Left ventricle myocardium superior (tissue), 1 donor: ENCODE data around the gene NHLH2. TPM values are rescaled to one million over a fixed set of nuclear protein-coding genes. Genes with fewer than 3 reads are reported as not detected.

Experiments
- ATAC-seq: fragments of 200-7000 bp; cut with Tn5 transposase; one replicate; pipeline ENCODE4 v1.9.1; 2020; ENCODE audit warnings: mild to moderate bottlenecking, moderate library complexity
- DNase-seq: peaks from one replicate; pipeline ENCODE4 v3.0.0-alpha.2; 2020
- intact Hi-C: fragments of 100-400 bp; cut with micrococcal nuclease; formaldehyde crosslinking; loops from one replicate; pipeline ENCODE4 v1.11.0; 2022
- total RNA-seq: library from RNA; stranded (reverse); fragmentation: NEBNext Ultra II Directional; extraction: Animal tissue kit (Norgen Biotek cat#: 25700); gene quantifications from one replicate; pipeline ENCODE4 v1.2.1, GENCODE V29; 2021
- donor health status: DM: no; HTN: yes; CAD: no; lungs with severe emphysema.

Gene NHLH2
- total RNA-seq, 1 donor from 2014 or later: not detected

GRCh38 chr1:115810609-115811008 is 30.3 kb downstream of the NHLH2 start:
- intact Hi-C loops: no loop called here
- peak; percentile 71 for ATAC-seq

DNA sequence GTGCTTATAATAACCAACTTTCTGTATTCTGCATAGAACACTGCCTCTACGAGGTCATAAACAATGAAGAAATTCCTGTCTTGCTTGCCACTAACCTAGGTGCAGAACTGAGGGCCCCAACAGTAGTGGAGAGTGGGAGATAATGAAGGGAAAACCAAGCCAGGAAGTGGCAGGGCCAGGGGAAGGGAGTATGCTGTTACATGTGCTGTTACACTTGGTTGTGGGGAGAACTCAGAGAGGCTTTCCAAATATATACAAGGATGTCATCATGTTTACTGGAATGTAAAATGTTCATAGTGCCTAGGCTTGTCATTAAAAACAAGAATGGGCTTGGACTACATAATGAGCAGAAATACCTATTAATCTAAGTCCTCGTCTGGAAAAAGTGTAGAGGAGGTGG is 31.1 kb downstream of the NHLH2 start:
- intact Hi-C loops: loop anchor here (5.0 kb wide), 1 partner anchor 212 kb away; no protein-coding TSS in a partner anchor
- peak; percentile 53 for ATAC-seq
- no peak for DNase-seq

More at GRCh38 chr1:115810609-115811008, 30.3 kb downstream of the NHLH2 start:
- no peak for DNase-seq

DNA sequence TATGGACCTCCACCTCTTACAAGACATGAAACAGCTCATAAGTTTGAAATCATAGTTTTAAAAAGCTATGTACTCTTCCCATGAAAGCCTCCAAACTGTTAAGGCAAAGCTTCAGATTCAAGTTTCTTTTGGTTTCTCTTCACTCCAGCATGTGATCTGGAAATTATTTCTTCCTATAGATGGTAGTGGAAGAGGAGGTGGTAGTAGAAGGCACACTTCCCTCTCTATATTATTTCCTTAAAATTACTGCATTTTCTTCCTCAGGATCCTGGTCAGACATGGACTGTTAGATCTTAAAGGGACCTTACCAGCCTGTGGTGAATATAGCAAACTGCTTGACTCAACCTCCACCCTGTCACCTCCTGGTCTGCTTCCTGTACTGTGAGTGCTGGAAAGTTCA is 31.9 kb downstream of the NHLH2 start:
- intact Hi-C loops: loop anchor here (5.0 kb wide), 1 partner anchor 213 kb away; no protein-coding TSS in a partner anchor
- no peak for DNase-seq
- no peak for ATAC-seq

DNA sequence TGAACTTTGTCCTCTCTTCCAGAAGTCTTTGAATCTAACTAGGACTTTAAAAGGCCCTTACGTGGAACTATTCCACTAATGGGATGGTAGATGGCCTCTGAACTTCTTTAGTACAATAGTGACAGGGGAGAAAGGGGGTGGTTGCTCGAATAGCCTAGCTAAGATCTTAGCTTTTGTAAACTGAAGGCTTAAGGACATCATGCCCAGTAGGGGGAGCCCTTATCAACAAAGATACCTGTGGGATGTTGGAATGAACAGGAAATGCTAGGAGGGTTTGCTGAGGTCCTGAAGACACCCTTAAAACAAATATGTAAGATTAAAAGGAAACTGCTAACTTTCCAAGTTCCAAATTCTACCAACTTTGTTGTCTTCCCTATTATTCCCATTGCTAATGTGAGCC is 33.2 kb downstream of the NHLH2 start:
- ATAC-seq (peak; percentile 73), DNase-seq (no peak)
- intact Hi-C loops: loop anchor here (2.0 to 5.0 kb wide), 2 partner anchors 173 to 215 kb away; no protein-coding TSS in a partner anchor

GRCh38 chr1:115805597-115805996 is 35.3 kb downstream of the NHLH2 start:
- intact Hi-C loops: loop anchor here (5.0 kb wide), 1 partner anchor 217 kb away; no protein-coding TSS in a partner anchor
- ATAC-seq (no peak), DNase-seq (no peak)

- DNase-seq (no peak), ATAC-seq (no peak)
- intact Hi-C loops: no loop called here
Measured at GRCh38 chr1:115802416-115802815, 38.5 kb downstream of the NHLH2 start.

DNA sequence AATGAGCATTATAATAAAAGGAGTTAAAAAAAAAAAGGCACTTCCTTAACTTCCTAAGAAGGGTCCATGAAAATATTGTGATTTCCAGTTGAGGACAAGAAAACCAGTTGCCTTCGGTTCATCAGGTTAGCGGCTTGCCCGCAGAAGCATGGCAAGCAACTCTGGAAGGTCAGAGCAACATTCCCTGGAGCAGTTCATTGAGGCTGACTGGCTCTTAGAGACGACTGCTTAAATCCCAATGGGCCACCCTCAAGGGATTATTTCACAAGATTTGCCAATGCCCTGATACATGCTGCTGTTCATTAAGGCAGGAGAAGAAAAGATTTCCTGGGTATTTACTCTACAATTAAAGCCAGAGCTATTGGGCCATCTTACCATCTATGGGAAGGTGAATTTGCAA is 43.4 kb downstream of the NHLH2 start:
- intact Hi-C loops: no loop called here
- no peak for ATAC-seq
- DNase-seq: no peak

- ATAC-seq: no peak
- DNase-seq: no peak
- intact Hi-C loops: no loop called here
Measured at GRCh38 chr1:115796897-115797296, 44.0 kb downstream of the NHLH2 start.

DNA sequence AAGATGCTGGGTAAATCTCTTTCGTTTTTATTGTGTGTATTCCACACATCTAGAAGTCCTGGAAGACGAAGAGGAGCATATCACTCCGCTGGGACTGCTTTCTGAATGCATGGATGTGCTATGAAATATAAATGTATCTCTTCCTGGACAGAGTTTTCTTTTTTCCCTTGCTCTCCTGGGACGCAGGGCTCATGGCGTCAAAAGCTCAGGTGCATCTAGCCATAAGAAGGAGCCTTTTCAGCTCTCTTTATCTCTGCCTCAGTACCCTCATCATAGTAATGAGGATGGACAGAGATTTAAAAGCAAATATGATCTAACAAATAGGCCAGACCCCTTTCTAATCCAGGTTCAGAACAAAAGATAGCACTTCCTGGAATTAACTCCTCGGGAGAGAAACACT is 44.9 kb downstream of the NHLH2 start:
- DNase-seq (no peak), ATAC-seq (no peak)
- intact Hi-C loops: no loop called here

DNA sequence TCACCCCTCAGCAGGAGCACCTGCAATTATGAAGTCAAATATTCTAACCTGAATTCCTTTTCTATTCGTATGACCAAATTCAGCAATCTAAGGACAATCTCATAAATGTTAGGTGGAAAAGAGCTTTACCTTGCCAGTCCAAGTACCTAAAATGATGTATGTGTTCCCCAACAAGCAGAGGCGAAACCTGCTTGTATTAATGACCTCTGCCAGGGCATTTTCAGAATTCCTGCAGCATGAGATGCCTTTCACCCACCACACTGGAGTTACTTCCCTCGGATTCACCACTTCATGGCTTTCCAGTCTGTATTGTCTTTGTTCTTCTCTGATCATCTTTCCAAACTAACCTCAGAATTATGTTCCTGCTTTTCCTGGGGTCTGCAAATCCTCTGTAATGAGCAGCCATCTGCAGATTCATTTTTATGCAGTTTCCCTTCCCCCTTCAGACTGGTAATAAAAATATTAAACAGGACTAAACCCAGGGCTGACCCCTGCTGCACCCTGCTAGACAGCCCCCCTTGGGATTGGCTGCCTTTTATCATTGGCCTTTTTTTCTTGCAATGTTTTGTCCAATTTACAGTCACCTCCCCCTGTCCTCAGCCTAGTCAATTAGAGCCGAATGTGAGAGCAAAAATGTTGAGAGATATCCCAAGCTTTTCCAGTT is 45.8 kb downstream of the NHLH2 start:
- ATAC-seq: no peak
- intact Hi-C loops: no loop called here
- DNase-seq: no peak

DNA sequence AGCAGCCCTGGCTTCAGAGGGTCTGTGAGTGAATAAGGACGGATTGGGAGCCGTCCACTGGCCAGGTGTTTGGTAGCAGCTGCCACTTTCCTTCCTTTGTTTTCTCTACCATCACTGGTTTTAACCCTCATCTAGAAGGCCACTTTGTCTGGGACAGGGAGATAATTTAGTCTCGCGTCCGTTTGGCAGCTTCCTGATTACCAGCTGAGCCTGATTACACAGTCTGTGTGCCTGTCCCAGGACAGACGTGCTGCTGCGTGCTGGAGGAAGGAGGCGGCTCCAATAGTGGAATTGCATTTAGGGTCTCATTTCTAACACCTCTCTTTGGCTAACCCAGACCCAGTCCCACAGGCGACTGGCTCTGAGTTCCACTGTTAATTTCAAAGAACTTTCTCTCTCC is 47.8 kb downstream of the NHLH2 start:
- ATAC-seq: peak; percentile 72
- no peak for DNase-seq
- intact Hi-C loops: no loop called here

DNA sequence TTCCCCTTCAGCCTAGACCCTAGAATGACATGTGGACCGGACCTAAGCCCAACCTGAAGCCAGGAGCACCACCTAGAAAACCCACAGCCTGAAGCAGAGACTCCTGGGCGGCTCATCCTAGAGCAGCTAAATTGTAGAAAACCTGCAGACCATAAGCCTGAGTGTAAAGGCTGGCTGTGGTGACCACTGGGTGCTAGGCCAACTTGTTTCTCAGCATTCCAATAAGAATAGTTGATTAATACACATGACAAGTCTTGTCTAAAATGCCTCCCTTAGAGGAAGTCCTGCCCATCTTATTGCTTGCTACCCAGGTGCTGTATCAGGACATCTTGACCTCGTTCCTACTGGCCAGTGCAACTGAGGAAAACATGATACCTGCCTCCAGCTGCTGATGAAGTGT is 49.1 kb downstream of the NHLH2 start:
- DNase-seq: no peak
- intact Hi-C loops: no loop called here
- no peak for ATAC-seq

DNA sequence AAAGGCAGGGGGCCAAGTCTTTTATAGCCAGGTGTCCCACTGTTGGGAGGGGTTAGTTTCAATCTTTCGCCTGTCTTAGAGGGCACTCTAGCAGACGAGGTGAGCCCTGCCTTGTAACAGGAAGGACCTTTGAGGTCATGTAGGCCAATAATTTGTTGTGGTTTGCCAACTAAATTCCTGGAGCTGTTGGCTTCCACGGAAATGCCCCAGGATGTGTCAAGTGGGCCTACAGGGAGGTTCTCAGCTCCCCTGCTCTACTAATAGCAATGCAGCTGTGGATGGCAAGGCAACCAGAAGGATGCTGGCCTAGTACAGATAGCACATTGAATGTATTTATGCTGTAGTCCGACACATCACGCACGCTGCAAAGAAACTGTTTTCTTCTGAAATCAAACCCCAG is 50.1 kb downstream of the NHLH2 start:
- intact Hi-C loops: no loop called here
- ATAC-seq: no peak
- no peak for DNase-seq

DNA sequence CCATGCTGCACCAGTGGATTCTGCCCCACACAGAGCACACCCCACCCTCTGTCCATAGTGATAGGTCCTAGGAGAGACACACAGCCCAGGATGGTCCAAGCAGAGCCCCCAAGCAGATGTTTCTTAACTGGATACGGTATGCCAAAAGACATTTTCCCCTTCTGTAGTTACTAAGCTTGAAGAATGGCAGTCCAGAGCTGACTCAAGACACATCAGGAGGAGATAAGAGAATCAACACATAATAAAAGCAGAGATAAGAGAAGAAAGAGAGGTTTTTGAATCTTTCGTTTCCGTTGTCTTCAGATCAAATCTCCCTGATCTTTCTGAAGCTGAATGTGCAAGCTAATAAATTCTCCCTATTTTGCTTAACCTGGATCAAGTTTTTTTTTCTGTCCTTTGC is 50.6 kb downstream of the NHLH2 start:
- DNase-seq: no peak

More for the DNA sequence above, 50.6 kb downstream of the NHLH2 start:
- intact Hi-C loops: no loop called here
- ATAC-seq: no peak

Other genes with a start within 250 kb of the NHLH2 start
- 5.5 TPM for gene VANGL1, start 199.2 kb downstream of the NHLH2 start, total RNA-seq
- gene CASQ2, start 72.4 kb downstream of the NHLH2 start, total RNA-seq: 879 TPM
- 11.5 TPM for gene SLC22A15, start 135.4 kb upstream of the NHLH2 start, total RNA-seq